Endothelial cell (in vitro differentiated cells): ENCODE measurements around the gene SSUH2. TPM values are rescaled to one million over a fixed set of nuclear protein-coding genes. Genes with fewer than 3 reads are reported as not detected.
"Not testable (repeated sequence)": the region's sequence is repeated elsewhere in the genome, so short reads cannot be mapped to it uniquely, and the experiment has no call there.

Source experiments
- DNase-seq: peaks from one replicate; pipeline ENCODE4 v3.0.0; 2021; ENCODE audit warnings: low spot score
- H3K27ac Mint-ChIP-seq: one replicate; pipeline ENCODE4 v1.8.0; 2021; ENCODE audit warnings: mixed read lengths, inconsistent platforms; ENCODE audit not compliant: unreplicated experiment
- H3K27me3 Mint-ChIP-seq: one replicate; pipeline ENCODE4 v1.8.0; 2021; ENCODE audit warnings: mild to moderate bottlenecking, moderate library complexity, mixed read lengths, inconsistent platforms; ENCODE audit not compliant: unreplicated experiment
- H3K36me3 Mint-ChIP-seq: one replicate; pipeline ENCODE4 v1.8.0; 2021; ENCODE audit warnings: mild to moderate bottlenecking, low read depth, mixed read lengths, inconsistent platforms; ENCODE audit not compliant: unreplicated experiment
- H3K4me1 Mint-ChIP-seq: one replicate; pipeline ENCODE4 v1.8.0; 2021; ENCODE audit warnings: mild to moderate bottlenecking, mixed read lengths, inconsistent platforms; ENCODE audit not compliant: unreplicated experiment
- H3K4me3 Mint-ChIP-seq: one replicate; pipeline ENCODE4 v1.8.0; 2021; ENCODE audit warnings: mild to moderate bottlenecking, mixed read lengths, inconsistent platforms; ENCODE audit not compliant: unreplicated experiment
- H3K9me3 Mint-ChIP-seq: one replicate; pipeline ENCODE4 v1.8.0; 2021; ENCODE audit warnings: mixed read lengths, inconsistent platforms; ENCODE audit not compliant: unreplicated experiment
- CTCF ChIP-seq: fragments of 200-600 bp; sonication (generic); IDR thresholded peaks from one replicate; pipeline ENCODE4 v1.5.0; 2021; ENCODE audit warnings: antibody characterized with exemption; ENCODE audit not compliant: unreplicated experiment
- total RNA-seq: library from RNA; stranded (reverse); fragmentation: NEBNext Ultra II Directional; extraction: Animal tissue kit (Norgen Biotek cat#: 25700); gene quantifications from one replicate; pipeline ENCODE4 v1.2.1, GENCODE V29; 2021; ENCODE audit not compliant: unreplicated experiment

The SSUH2 gene
- total RNA-seq, 1 donor from 2014 or later = 0.21 TPM

- no peak for TF ChIP-seq CTCF
- no peak overlapping the region for H3K27ac Mint-ChIP-seq
Measured at GRCh38 chr3:8581806-8582445, 62.7 kb downstream of the SSUH2 start.

GRCh38 chr3:8581373-8581772 is 63.2 kb downstream of the SSUH2 start:
- Mint-ChIP-seq H3K27ac (no peak overlapping the region), H3K9me3 (no peaks in the 10 kb centered on the region), H3K36me3 (no peaks in the 10 kb centered on the region), H3K4me3 (no peak overlapping the region), H3K4me1 (peaks cover 3% of the 10 kb centered on the region), H3K27me3 (no peaks in the 10 kb centered on the region)
- no peak for TF ChIP-seq CTCF
- no peak for DNase-seq

More at GRCh38 chr3:8581806-8582445, 62.7 kb downstream of the SSUH2 start:
- Mint-ChIP-seq H3K36me3 (no peaks in the 10 kb centered on the region), H3K27me3 (no peaks in the 10 kb centered on the region), H3K4me3 (no peak overlapping the region), H3K4me1 (peaks cover 3% of the 10 kb centered on the region), H3K9me3 (no peaks in the 10 kb centered on the region)
- DNase-seq = no peak

- not testable (repeated sequence) for H3K27me3 Mint-ChIP-seq, H3K4me1 Mint-ChIP-seq, H3K27ac Mint-ChIP-seq, H3K36me3 Mint-ChIP-seq, DNase-seq, H3K4me3 Mint-ChIP-seq, H3K9me3 Mint-ChIP-seq
Measured at GRCh38 chr3:8580434-8580833, 64.2 kb downstream of the SSUH2 start.

- Mint-ChIP-seq H3K27ac (no peak overlapping the region), H3K27me3 (no peaks in the 10 kb centered on the region), H3K36me3 (no peaks in the 10 kb centered on the region), H3K4me1 (peaks cover 3% of the 10 kb centered on the region), H3K9me3 (no peaks in the 10 kb centered on the region), H3K4me3 (no peak overlapping the region)
- TF ChIP-seq CTCF = no peak
- DNase-seq = no peak
Measured at GRCh38 chr3:8579943-8580342, 64.7 kb downstream of the SSUH2 start.

GRCh38 chr3:8579096-8579495 is 65.5 kb downstream of the SSUH2 start:
- Mint-ChIP-seq H3K4me1 (peaks cover 3% of the 10 kb centered on the region), H3K27ac (no peak overlapping the region), H3K27me3 (no peaks in the 10 kb centered on the region), H3K9me3 (no peaks in the 10 kb centered on the region), H3K4me3 (no peak overlapping the region), H3K36me3 (no peaks in the 10 kb centered on the region)
- no peak for DNase-seq
- TF ChIP-seq CTCF = no peak
